RPMI8226 (cell line): ENCODE results near the gene RPL10L.

Experiments used
- DNase-seq: peaks from one replicate; pipeline ENCODE4 v3.0.0-alpha.2; 2015

RPL10L gene

GRCh38 chr14:46651526-46652144 lies at the start of gene RPL10L:
RPL10L (minus strand) TSS chr14:46651781; CDS start chr14:46651736, 45 bp downstream.
- peak; percentile 56 for DNase-seq

- DNase-seq: no peak
Observed at GRCh38 chr14:46691819-46692218, 40.2 kb upstream of the RPL10L start.

- DNase-seq: no peak
Observed at GRCh38 chr14:46686652-46687051, 35.1 kb upstream of the RPL10L start.

GRCh38 chr14:46672128-46672527 lies 20.5 kb upstream of the RPL10L start:
- no peak for DNase-seq

GRCh38 chr14:46663382-46663781 lies 11.8 kb upstream of the RPL10L start:
- DNase-seq: no peak

- DNase-seq: no peak
Observed at GRCh38 chr14:46661728-46662127, 10.1 kb upstream of the RPL10L start.

- DNase-seq: no peak
Observed at GRCh38 chr14:46653031-46653755, 1.6 kb upstream of the RPL10L start.

- no peak for DNase-seq
Observed at GRCh38 chr14:46646796-46647195, 4.8 kb downstream of the RPL10L start.

GRCh38 chr14:46626876-46627275 lies 24.7 kb downstream of the RPL10L start:
- no peak for DNase-seq
